Stimulated activated CD4-positive, alpha-beta T cell treated with anti-CD3 and anti-CD28 coated beads, Interleukin-4, amount 100 ng/mL, for 24 hours (primary cell): Measurements from ENCODE around the gene CRACR2B.

Experiments used
- DNase-seq: peaks from one replicate; pipeline ENCODE4 v3.0.0-alpha.2; 2020

Gene CRACR2B

DNA sequence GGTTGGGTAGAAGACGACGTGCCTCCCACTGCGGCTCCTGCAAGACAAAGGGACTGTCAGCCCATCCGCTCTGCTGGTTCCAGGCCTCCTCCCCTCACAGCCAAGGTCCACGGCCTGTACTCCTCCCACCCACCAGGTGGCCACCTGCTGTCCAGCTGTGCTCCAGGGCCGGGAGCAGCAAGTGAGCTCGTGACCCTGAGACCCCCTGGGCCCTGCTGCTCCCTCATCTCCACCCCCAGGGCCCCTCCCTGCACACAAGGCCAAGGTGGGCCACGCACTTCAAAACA is 42.4 kb downstream of the CRACR2B start:
- no peak for DNase-seq

DNA sequence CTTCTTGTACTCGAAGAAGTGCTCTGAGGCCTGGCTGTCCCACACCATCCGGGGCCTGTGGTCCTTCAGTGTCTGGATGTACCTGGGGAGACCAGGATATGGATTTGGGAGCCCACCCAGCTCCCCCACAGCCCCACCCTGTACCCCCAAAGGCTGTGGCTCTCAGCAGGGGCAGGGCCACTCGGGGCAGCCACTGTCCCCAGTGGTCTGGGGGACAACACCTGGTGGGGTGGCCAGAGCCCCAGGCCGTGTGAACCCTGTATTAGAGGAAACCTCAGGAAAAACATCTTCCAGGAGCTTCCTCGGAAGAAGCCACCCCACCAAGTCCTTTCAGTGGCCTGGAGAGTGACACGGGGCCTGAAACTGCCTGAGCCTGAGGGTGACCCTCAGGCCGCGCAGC is 42.7 kb downstream of the CRACR2B start:
- DNase-seq: no peak

DNA sequence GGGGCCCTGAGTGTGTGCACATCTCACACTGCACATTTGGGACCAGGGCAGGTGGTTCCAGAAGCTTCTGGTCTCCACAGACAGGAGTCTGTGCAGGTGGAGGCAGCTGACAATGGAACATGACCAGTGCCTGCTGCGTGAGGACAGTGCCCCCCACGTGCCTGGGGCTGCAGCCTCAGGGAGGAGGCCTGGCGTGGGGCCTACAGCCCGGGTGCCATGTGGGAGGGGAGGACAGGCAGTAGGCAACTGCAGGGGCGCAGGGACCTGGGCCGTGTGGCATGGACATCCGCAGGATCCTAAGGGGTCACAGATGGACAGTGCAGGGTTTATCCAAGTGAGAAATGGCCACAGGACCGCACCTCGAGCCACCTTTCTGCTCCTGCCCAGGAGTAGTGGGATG is 43.8 kb downstream of the CRACR2B start:
- no peak for DNase-seq

DNA sequence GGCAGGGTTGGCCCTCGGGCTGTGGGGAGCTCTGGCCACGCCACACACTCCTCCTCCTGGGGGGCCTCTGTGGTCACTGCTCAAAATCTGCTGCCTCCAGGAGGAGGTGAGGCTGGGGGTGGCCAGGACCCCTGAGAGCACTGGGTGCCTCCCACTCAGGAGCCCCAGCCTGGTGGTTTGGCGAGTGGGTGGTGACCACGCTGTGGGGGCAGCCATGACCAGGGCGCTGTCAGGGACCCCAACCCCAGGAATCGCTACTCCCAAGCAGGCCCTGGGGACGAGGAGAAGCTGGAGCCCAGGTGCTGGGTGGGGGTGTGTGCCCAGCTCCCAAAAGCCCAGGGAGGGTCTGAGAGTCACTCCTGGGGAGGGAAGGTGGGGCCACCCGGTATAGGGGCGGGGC is 45.1 kb downstream of the CRACR2B start:
- DNase-seq: no peak

DNA sequence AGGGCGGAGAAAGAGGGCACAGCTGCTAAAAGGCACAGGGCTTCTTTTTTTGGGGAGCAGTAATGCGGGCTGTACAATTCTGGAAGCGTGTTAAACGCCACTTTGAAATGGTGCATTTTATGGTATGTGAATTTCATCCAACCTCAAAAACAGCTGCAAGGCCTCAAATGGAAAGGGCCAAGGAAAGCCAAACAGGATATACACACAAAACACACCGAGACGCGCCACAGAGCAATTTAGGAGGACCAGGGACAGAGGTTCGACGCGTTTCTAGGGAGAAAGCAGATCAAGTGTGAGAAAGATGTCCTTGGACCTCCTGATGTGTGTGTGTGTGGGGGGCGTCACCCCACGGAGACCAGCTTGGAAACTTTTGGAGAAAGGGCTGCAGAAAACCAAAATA is 46.0 kb downstream of the CRACR2B start:
- DNase-seq: no peak

DNA sequence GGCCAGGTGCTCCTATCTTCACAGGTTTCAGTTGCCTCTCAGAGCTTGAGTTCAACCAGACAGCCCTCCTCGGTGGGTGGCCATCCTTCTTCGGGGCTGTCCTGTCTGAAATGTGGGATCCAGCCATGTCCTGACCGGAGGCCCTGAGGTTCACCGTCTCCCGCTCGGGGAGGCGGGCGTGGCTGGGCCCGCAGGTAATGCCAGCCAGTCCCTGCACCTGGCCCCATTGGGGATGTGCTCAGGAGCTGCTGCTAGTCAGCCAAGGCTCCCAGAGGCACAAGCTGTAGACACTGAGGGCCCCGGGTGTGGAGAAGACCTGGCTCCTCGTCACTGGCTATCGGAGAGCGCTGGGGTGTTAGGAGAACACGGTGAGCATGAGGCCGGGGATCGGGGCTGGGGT is 47.5 kb downstream of the CRACR2B start:
- no peak for DNase-seq

DNA sequence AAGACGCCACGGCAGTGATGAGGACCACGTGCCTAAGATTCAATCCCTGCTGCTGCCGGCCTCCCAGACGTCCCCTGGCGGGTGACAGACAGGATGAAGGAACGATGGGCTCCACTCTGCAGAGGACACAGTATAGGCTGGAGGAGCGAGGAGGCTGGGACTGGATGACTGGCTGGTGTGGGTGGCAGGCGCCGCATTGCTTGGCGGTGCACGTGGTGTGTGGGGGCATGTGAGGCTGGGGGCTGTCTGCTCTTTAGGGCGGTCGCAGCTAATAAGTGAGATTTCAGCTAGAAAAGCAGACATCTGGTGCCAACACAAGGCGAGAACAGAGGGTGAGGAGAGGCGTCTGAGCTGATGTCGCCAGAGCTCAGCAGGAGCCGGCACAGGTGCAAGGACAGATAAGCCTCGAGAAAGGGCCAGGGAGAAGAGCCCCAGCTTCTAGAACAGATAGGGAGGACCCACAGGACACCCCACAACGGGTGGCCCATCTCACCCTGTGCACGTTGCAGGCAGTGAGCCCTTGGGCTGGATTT is 48.1 kb downstream of the CRACR2B start:
- DNase-seq: no peak

DNA sequence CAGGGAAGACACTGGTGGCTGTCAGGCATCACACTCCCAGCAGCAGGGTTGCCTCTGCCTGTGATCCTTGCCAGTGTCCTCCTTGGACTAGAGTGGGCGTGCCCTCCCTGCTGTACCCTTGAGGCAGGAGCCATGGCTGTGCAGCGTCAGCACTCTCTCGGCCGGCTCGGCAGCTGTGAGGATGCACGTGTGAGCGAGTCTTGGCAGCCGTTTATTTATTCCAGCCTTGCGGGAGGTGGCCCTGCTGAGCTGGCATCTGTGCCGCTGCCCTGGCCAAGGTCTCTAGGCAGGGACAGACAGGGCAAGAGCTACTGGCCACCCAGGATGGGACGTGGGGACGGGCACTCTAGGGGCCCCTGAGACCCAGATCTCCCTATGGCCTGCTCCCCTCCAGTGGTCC is 48.8 kb downstream of the CRACR2B start:
- DNase-seq: no peak

DNA sequence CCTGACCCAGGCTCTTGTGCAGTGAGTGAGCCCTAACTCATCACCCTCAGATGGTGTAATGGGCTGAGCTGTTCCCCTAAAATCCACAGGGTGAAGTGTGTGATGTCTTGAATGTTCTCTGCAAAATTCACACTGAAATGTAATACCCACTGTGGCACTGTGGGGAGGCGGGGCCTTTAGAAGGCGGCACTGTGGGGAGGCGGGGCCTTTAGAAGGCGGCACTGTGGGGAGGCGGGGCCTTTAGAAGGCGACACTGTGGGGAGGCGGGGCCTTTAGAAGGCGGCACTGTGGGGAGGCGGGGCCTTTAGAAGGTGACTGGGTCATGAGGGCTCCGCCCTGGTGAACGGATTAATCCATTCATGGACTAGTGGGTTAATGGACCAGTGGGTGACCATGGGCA is 49.8 kb downstream of the CRACR2B start:
- peak; percentile 25 for DNase-seq

DNA sequence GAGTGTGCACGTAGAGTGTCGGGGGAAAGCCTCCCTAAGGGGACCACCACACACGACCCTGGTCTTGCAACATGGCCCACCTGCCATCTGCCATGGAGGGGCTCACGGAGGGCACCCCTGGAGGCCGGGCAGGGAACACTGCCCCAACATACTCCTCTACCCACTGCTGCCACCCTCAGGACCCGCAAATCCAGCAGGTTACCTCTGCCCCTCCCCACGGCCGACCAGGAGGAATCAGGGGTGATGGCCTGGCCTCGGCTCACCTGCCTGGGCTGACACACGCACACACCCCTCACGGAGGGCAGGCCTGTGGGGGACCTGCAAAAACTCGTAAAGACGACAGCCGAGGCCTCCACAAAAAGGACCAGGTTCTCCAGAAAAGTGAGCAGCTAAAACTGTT is 52.7 kb downstream of the CRACR2B start:
- no peak for DNase-seq
